Measurements from ENCODE around the gene ZNF385D. TPM values are rescaled to one million over a fixed set of nuclear protein-coding genes. Genes with fewer than 3 reads are reported as not detected.

Gene ZNF385D
- total RNA-seq, 1 donor from 2014 or later = 42.9 TPM

- Mint-ChIP-seq H3K27ac (ENCODE audit: unreplicated experiment) (no peak overlapping the region), H3K9me3 (ENCODE audit: unreplicated experiment) (peaks cover 7% of the 10 kb centered on the region), H3K4me3 (ENCODE audit: unreplicated experiment) (no peak overlapping the region), H3K4me1 (ENCODE audit: low read depth, unreplicated experiment) (peaks cover 25% of the 10 kb centered on the region), H3K36me3 (ENCODE audit: unreplicated experiment) (no peaks in the 10 kb centered on the region), H3K27me3 (ENCODE audit: unreplicated experiment) (no peaks in the 10 kb centered on the region)
- no peak for DNase-seq
- no peak for TF ChIP-seq CTCF (IDR thresholded peaks at IDR 0.05; ENCODE audit: partially characterized antibody, unreplicated experiment)
These were observed 5.0 kb downstream of the ZNF385D start for GRCh38 chr3:21745966-21746365.

- TF ChIP-seq CTCF (IDR thresholded peaks at IDR 0.05; ENCODE audit: partially characterized antibody, unreplicated experiment) = no peak
These were observed 6.2 kb downstream of the ZNF385D start for GRCh38 chr3:21744793-21745192.

GRCh38 chr3:21738935-21739702 lies 11.9 kb downstream of the ZNF385D start:
- no peaks in the 10 kb centered on the region for H3K36me3 Mint-ChIP-seq (ENCODE audit: unreplicated experiment)
- peak overlapping the region; percentile 14 for H3K4me3 Mint-ChIP-seq (ENCODE audit: unreplicated experiment)
- no peak for DNase-seq
- no peak overlapping the region for H3K27ac Mint-ChIP-seq (ENCODE audit: unreplicated experiment)
- H3K27me3 Mint-ChIP-seq (ENCODE audit: unreplicated experiment) = no peaks in the 10 kb centered on the region
- TF ChIP-seq CTCF (IDR thresholded peaks at IDR 0.05; ENCODE audit: partially characterized antibody, unreplicated experiment) = no peak
- no peaks in the 10 kb centered on the region for H3K9me3 Mint-ChIP-seq (ENCODE audit: unreplicated experiment)
- peaks cover 5% of the 10 kb centered on the region for H3K4me1 Mint-ChIP-seq (ENCODE audit: low read depth, unreplicated experiment)

More at GRCh38 chr3:21744793-21745192, 6.2 kb downstream of the ZNF385D start:
- Mint-ChIP-seq H3K4me3 (ENCODE audit: unreplicated experiment) (no peak overlapping the region), H3K36me3 (ENCODE audit: unreplicated experiment) (no peaks in the 10 kb centered on the region), H3K27me3 (ENCODE audit: unreplicated experiment) (no peaks in the 10 kb centered on the region), H3K9me3 (ENCODE audit: unreplicated experiment) (no peaks in the 10 kb centered on the region), H3K27ac (ENCODE audit: unreplicated experiment) (no peak overlapping the region), H3K4me1 (ENCODE audit: low read depth, unreplicated experiment) (peaks cover 20% of the 10 kb centered on the region)
- no peak for DNase-seq

GRCh38 chr3:21738283-21738682 lies 12.7 kb downstream of the ZNF385D start:
- Mint-ChIP-seq H3K4me3 (ENCODE audit: unreplicated experiment) (no peak overlapping the region), H3K36me3 (ENCODE audit: unreplicated experiment) (no peaks in the 10 kb centered on the region), H3K9me3 (ENCODE audit: unreplicated experiment) (no peaks in the 10 kb centered on the region), H3K27ac (ENCODE audit: unreplicated experiment) (no peak overlapping the region), H3K4me1 (ENCODE audit: low read depth, unreplicated experiment) (peaks cover 5% of the 10 kb centered on the region), H3K27me3 (ENCODE audit: unreplicated experiment) (no peaks in the 10 kb centered on the region)
- DNase-seq = no peak
- TF ChIP-seq CTCF (IDR thresholded peaks at IDR 0.05; ENCODE audit: partially characterized antibody, unreplicated experiment) = no peak

GRCh38 chr3:21734746-21735145 lies 16.3 kb downstream of the ZNF385D start:
- no peak for TF ChIP-seq CTCF (IDR thresholded peaks at IDR 0.05; ENCODE audit: partially characterized antibody, unreplicated experiment)
- Mint-ChIP-seq H3K27me3 (ENCODE audit: unreplicated experiment) (no peaks in the 10 kb centered on the region), H3K4me1 (ENCODE audit: low read depth, unreplicated experiment) (peaks cover 5% of the 10 kb centered on the region), H3K4me3 (ENCODE audit: unreplicated experiment) (no peak overlapping the region), H3K9me3 (ENCODE audit: unreplicated experiment) (no peaks in the 10 kb centered on the region), H3K36me3 (ENCODE audit: unreplicated experiment) (no peaks in the 10 kb centered on the region), H3K27ac (ENCODE audit: unreplicated experiment) (no peak overlapping the region)
- no peak for DNase-seq

Data from glutamatergic neuron (in vitro differentiated cells).